Transverse colon (tissue), 4 donors: ENCODE data around the gene LDB2. TPM values are rescaled to one million over a fixed set of nuclear protein-coding genes. Genes with fewer than 3 reads are reported as not detected.

Source experiments
- DNase-seq: peaks from one replicate; pipeline ENCODE4 v3.0.0-alpha.2; 2019
- H3K27ac ChIP-seq, 4 donors: fragments of 200-600 bp; sonication (generic); 2 replicates each; pipeline ENCODE4 v1.5.1; 2016 to 2018; ENCODE audit warnings: inconsistent platforms in 4 of 4
- H3K27me3 ChIP-seq: fragments of 200-600 bp; sonication (generic); 2 replicates; pipeline ENCODE4 v1.5.1; 2017; ENCODE audit warnings: inconsistent platforms
- H3K36me3 ChIP-seq, 4 donors: fragments of 200-600 bp; sonication (generic); 2 replicates each; pipeline ENCODE4 v1.5.1; 2017 to 2019; ENCODE audit warnings: inconsistent platforms in 4 of 4
- H3K4me1 ChIP-seq, 4 donors: fragments of 200-600 bp; sonication (generic); 2 replicates each; pipeline ENCODE4 v1.5.1; 2017 to 2020; ENCODE audit warnings: inconsistent platforms in 4 of 4
- H3K4me3 ChIP-seq, 4 donors: fragments of 200-600 bp; sonication (generic); 1 replicate in 1 of 4; 2 replicates in 3 of 4; pipeline versions ENCODE4 v1.5.1 to v1.6.1; 2017 to 2019; ENCODE audit warnings: inconsistent platforms in 4 of 4
- H3K9me3 ChIP-seq, 2 donors: fragments of 200-600 bp; sonication (generic); 2 replicates each; pipeline ENCODE4 v1.5.1; 2017 to 2019; ENCODE audit warnings: inconsistent platforms in 2 of 2
- CTCF ChIP-seq, 5 experiments: fragments of 200-600 bp in 3 of 5; fragments of 450-650 bp in 2 of 5; sonication (generic) in 3 of 5; IDR thresholded peaks; 1 replicate in 2 of 5; 2 replicates in 3 of 5; pipeline ENCODE4 v1.5.1; 2016 to 2017; ENCODE audit warnings: antibody characterized with exemption in 5 of 5, inconsistent platforms in 3 of 5, mild to moderate bottlenecking in 2 of 5, moderate library complexity in 1 of 5
- EP300 ChIP-seq: sonication (generic); formaldehyde crosslinking; IDR thresholded peaks from one replicate; pipeline ENCODE4 v1.6.1; 2017; ENCODE audit warnings: antibody characterized with exemption, low read depth
- POLR2A ChIP-seq: fragments of 450-650 bp; IDR thresholded peaks from one replicate; pipeline ENCODE4 v1.6.1; 2016; ENCODE audit warnings: antibody characterized with exemption, mild to moderate bottlenecking, moderate library complexity
- POLR2AphosphoS5 ChIP-seq, 3 donors: sonication (generic); formaldehyde crosslinking; IDR thresholded peaks; one replicate each; pipeline ENCODE4 v1.6.1; 2016; ENCODE audit warnings: antibody characterized with exemption in 3 of 3
- WGBS, 2 donors: methylation state at CpG; one replicate each; pipeline ENCODE4 v1.1.5; 2018; ENCODE audit warnings: low coverage in 1 of 2; 5-methylcytosine and 5-hydroxymethylcytosine counted together
- in situ Hi-C, 4 donors: fragments of 200-750 bp; cut with MboI; loops; one replicate each; pipeline versions ENCODE4 v1.15.0 to v1.15.1; 2017; ENCODE audit warnings: low sequenced_read_pairs in 3 of 4, low pct_ligation_motif_present in 1 of 4, low pct_unique_long_range_greater_than_20kb in 1 of 4
- intact Hi-C: fragments of 100-400 bp; cut with DNase I; formaldehyde crosslinking; loops from one replicate; pipeline ENCODE4 v1.15.1; 2023; ENCODE audit warnings: low total_unique reads
- total RNA-seq, 4 donors: library from RNA; depleted of rRNA; stranded (reverse); fragments of >200 nt; gene quantifications; one replicate each; pipeline ENCODE4 v1.1.0, GENCODE V29; 2016

Gene LDB2
- total RNA-seq, 4 donors from 2014 or later: 7.0 to 46.6 (median 8.9) TPM

- no peaks in the 10 kb centered on the region for H3K27me3 ChIP-seq
- intact Hi-C loops: no loop called here
- DNase-seq: no peak
- 73 to 78% methylated on average over 6 of the region's 6 CpGs for WGBS, 2 donors
- no peak overlapping the region for H3K4me3 ChIP-seq
- H3K4me1 ChIP-seq: no peaks in the 10 kb centered on the region
- H3K27ac ChIP-seq: peak overlapping the region in 1 of 4 donors; percentile 6
- TF ChIP-seq POLR2AphosphoS5 (IDR thresholded peaks at IDR 0.05): no peak
- TF ChIP-seq CTCF (IDR thresholded peaks at IDR 0.05): no peak
- TF ChIP-seq POLR2A: no peak
- TF ChIP-seq EP300: no peak
- in situ Hi-C loops: no loop called here
- no peaks in the 10 kb centered on the region for H3K36me3 ChIP-seq
- no peaks in the 10 kb centered on the region for H3K9me3 ChIP-seq
These were observed 353.6 kb downstream of the LDB2 start for GRCh38 chr4:16544869-16545268.

DNA sequence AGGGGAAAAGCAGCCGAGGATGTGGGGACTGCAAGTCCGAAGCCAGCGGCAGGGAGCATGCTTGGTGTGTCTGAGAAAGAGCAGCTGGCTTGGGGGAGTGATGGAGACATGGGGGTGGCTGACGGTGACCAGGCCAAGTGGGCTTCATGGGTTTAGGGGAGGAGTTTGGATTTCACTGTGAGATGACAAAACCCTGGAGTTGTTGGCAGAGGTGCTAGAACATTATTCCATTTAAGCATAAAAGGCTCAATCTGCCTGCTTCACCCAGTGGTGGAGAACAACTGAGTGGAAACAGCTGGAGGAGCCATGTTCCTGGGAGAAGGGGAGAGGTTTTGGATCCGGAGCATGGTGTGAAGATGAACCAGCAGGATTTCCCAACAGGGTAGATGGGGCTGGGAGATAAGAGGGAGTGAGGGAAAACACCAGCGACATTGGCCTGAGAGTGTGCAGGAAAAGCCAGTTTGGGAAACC is 354.2 kb downstream of the LDB2 start:
- no peak for DNase-seq
- no peak overlapping the region for H3K4me3 ChIP-seq
- H3K27me3 ChIP-seq: no peaks in the 10 kb centered on the region
- peak overlapping the region in 1 of 4 donors; percentile 6 for H3K27ac ChIP-seq
- in situ Hi-C loops: no loop called here
- intact Hi-C loops: no loop called here
- no peaks in the 10 kb centered on the region for H3K36me3 ChIP-seq
- TF ChIP-seq POLR2AphosphoS5 (IDR thresholded peaks at IDR 0.05): no peak
- no peak for TF ChIP-seq POLR2A
- no peak for TF ChIP-seq CTCF (IDR thresholded peaks at IDR 0.05)
- no peak for TF ChIP-seq EP300
- no peaks in the 10 kb centered on the region for H3K9me3 ChIP-seq
- no peaks in the 10 kb centered on the region for H3K4me1 ChIP-seq
- WGBS, 2 donors: 68 to 72% methylated on average over 5 to 6 of the region's 6 CpGs

DNA sequence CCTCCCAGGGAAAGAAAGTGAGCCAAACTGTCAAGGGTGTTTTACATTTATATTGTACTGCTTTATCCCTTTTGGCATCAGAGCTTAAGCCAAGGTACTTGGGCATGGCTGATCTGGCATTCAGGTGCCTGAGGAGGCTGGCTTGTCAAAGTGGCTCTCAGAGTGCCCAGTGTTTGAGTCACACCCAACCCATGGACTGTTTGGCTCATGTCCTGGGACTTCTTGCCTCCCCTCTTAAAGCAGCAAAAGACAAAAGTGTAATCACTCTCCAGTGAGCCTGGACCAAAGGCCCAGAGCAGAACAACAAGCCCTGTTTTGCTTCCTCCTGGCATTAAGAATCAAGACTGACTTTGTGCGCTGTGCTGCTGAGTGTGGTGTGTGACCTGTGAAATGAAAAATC is 360.5 kb downstream of the LDB2 start:
- in situ Hi-C loops (no loop called here), intact Hi-C loops (no loop called here)
- 100% methylated on average over 1 of the region's 1 CpG; no CpG with 5 or more reads in 1 of the 2 donors for WGBS, 2 donors
- DNase-seq: no peak
- no peaks in the 10 kb centered on the region for H3K36me3 ChIP-seq
- TF ChIP-seq POLR2A: no peak
- no peak for TF ChIP-seq CTCF (IDR thresholded peaks at IDR 0.05)
- no peak overlapping the region for H3K27ac ChIP-seq
- H3K9me3 ChIP-seq: no peaks in the 10 kb centered on the region
- no peak overlapping the region for H3K4me3 ChIP-seq
- H3K27me3 ChIP-seq: no peaks in the 10 kb centered on the region
- no peaks in the 10 kb centered on the region for H3K4me1 ChIP-seq

GRCh38 chr4:16532240-16532970 is 366.0 kb downstream of the LDB2 start:
- in situ Hi-C loops: no loop called here

More at GRCh38 chr4:16532240-16532970, 366.0 kb downstream of the LDB2 start:
- no peak for TF ChIP-seq POLR2AphosphoS5 (IDR thresholded peaks at IDR 0.05)
- TF ChIP-seq CTCF (IDR thresholded peaks at IDR 0.05): no peak
- intact Hi-C loops: no loop called here
- Histone ChIP-seq H3K36me3 (no peaks in the 10 kb centered on the region), H3K4me1 (peaks cover 0 to 6% (median 2%) of the 10 kb centered on the region in 4 donors), H3K27me3 (no peaks in the 10 kb centered on the region), H3K4me3 (no peak overlapping the region), H3K9me3 (no peaks in the 10 kb centered on the region), H3K27ac (no peak overlapping the region)
- 53% methylated on average over 6 of the region's 6 CpGs for WGBS, 2 donors
- no peak for DNase-seq
